PC-9 (cell line): Measurements from ENCODE around the gene RPL9.

Experiments
- EZH2 ChIP-seq: fragments of 200-600 bp; sonication (generic); IDR thresholded peaks from 2 replicates; pipeline ENCODE4 v1.8.0; 2017; ENCODE audit warnings: antibody characterized with exemption, low read depth
- TF ChIP-seq, protein P1 (sequence below): fragments of 200-600 bp; sonication (generic); conservative IDR thresholded peaks from 2 replicates; pipeline ENCODE4 v1.6.1; 2017; ENCODE audit warnings: mixed run types, antibody characterized with exemption, mild to moderate bottlenecking, moderate library complexity

DNA sequence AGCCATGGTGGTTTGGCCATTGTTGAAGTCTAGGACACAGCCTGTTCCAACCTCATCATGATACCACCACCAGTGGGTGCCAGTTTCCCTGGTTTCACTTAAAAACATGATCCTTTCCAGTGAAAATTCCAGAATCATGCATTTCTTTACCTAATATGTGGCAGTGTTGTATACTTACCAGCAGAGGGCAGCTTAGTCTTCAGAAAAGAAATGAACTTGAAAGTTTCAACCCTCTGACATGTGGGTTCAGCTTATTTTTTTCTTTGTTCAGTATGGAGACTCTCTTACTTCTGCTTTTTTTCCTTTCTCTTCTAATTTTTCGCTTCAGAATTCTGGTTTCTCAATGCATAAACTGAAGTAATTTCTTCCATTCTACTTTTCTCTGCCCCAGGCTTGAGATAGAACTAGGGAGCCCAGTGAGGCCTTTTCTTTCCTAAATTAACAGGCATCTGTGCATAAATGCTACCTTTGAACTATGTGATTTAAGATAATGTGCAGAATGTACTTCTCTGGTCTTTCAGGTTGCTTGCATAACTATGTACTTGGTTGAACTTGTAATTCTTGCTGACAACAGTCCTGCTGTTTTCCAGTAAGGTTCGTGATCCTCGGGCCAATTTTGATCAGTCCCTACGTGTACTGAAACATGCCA lies 10.8 kb upstream of the RPL9 start:
- TF ChIP-seq, protein P1, sequence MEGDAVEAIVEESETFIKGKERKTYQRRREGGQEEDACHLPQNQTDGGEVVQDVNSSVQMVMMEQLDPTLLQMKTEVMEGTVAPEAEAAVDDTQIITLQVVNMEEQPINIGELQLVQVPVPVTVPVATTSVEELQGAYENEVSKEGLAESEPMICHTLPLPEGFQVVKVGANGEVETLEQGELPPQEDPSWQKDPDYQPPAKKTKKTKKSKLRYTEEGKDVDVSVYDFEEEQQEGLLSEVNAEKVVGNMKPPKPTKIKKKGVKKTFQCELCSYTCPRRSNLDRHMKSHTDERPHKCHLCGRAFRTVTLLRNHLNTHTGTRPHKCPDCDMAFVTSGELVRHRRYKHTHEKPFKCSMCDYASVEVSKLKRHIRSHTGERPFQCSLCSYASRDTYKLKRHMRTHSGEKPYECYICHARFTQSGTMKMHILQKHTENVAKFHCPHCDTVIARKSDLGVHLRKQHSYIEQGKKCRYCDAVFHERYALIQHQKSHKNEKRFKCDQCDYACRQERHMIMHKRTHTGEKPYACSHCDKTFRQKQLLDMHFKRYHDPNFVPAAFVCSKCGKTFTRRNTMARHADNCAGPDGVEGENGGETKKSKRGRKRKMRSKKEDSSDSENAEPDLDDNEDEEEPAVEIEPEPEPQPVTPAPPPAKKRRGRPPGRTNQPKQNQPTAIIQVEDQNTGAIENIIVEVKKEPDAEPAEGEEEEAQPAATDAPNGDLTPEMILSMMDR, result peak; percentile 93
- TF ChIP-seq EZH2, result no peak
